NCI-H2081 (cell line): ENCODE data around the gene AP4S1.
"Not testable (repeated sequence)": the region's sequence is repeated elsewhere in the genome, so short reads cannot be mapped to it uniquely, and the experiment has no call there.

Experiments used
- DNase-seq, 2 experiments: peaks; one replicate each; lab custom pipeline; 2025; lab: John Stamatoyannopoulos, UW

AP4S1 gene

DNA sequence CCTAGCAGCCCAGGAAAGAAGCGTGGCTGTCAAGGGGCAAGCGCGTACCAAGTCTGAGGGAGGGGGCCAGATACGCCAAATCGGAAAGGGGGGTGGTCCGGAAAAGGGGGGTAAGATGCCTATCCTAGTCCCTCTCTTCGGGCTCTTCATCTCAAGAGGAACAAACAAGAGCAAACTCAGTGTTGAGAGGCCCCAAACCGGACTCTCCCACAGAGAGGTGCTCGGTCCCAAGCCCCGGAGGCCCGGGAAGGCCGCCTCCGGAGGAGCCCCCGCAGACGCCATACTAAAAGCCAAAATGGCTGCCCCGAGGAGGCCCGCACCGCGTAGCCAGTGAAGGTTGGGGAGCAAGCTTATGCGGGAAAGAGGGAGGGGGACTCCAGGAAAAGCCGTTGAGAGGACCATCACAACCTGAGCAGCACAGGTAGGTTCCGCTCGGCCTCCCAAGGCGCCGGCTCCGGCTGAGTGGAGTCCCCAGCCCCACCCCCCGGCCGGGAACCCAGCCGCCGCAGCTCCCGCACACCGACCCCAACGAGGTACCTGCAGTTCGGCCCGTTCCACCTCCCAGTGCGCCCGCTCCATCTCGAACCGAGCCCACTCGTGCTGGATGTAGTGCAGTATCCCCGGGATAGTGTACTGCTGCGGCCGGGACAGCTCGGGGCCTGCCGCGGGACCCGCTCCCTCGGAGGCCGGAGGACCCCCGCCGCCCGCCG lies at the start of gene AP4S1:
TSS of gene AP4S1 (plus strand) at position 283 of the 710 bp plus-strand sequence. CDS start 40,548 bp downstream, outside the sequence.
- DNase-seq = peak; percentile 40 to 45

DNA sequence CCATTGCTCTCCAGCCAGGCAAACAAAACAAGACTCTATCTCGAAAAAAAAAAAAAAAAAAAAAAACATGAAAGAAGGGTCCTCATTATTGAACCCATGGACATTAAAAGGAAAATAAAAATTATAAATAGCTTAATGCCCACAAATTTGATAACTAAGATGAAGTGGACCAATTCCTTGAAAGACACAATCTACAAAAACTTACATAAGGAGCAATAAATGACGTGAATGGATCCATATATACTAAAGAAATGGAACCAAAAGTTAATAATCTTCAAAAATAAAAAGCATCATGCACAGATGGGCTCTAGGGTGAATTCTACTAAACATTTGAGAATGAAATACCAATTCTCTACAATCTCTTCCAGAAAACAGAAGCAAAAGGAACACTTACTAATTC lies 47.7 kb upstream of the AP4S1 start:
- DNase-seq = no peak

GRCh38 chr14:30980106-30980704 lies 45.2 kb upstream of the AP4S1 start:
- DNase-seq = peak; percentile 12 to 53

DNA sequence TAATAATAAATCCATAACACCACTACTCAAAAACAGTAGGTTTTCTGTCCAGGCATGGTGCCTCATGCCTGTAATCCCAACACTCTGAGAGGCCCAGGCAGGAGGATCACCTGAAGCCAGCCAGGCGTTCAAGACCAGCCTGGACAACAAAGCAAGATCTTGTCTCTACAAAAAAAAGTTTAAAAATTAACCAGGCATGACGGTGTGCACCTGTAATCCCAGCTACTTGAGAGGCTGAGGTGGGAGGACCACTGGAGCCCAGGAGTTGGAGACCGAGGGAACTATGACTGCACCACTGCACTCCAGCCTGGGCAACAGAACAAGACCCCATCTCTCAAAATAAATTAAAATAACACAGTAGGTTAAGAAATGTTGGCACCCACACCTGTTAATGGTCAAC lies 44.5 kb upstream of the AP4S1 start:
- DNase-seq = no peak

DNA sequence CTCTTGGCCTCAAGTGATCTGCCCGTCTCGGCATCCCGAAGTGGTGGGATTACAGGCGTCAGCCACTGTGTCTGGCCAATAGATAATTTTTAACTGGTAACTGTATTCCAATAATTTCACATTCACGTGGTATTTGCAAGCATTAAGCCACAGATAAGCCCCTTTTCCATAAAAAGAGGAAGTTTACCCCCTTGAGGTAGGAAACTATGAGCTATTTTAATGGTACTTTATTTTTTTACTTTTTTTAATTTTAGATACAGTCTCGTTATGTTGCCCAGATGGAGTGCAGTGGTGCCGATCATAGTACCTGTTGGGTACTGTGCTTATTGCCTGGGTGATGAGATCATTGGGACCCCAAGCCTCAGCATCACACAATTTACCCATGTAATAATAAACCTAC lies 42.9 kb upstream of the AP4S1 start:
- DNase-seq = no peak

GRCh38 chr14:30983858-30984257 lies 41.6 kb upstream of the AP4S1 start:
- DNase-seq = no peak

DNA sequence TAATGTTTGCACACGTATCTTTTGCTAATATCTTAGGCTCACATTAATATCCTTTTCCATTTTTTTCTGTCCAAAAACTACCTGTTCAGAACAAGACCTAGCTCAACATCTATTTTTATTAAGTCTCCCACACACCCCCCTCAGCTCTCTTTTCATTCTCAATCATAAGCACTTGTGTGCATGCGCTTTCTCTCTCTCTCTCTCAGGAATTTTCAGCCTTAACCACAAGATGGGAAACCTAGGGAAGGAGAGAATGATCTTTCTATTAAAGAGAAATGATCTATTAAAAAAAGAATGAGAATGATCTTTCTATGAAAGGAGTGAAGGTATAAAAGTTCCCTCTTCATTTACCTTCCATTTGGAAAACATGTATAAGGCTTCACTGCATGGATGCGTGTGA lies 39.7 kb upstream of the AP4S1 start:
- no peak for DNase-seq

- no peak for DNase-seq
Observed at GRCh38 chr14:30988509-30988908, 36.9 kb upstream of the AP4S1 start.

DNA sequence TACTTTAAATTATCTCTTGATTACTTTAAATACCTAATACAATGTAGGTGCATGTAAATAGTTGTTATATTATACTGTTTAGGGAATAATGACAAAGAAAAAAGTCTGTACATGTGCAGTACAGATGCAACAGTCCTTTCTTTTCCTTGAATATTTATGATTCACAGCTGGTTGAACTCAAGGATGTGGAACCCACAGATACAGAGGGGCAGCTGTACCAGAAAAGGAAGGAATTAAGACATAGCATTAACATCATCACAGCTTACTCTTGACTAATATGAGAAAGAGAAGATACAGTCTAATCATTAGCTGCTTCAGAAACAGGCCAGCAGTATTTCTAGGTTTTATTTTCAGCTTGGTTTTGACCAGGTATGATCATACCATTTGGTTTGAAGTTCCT lies 34.7 kb upstream of the AP4S1 start:
- no peak for DNase-seq

DNA sequence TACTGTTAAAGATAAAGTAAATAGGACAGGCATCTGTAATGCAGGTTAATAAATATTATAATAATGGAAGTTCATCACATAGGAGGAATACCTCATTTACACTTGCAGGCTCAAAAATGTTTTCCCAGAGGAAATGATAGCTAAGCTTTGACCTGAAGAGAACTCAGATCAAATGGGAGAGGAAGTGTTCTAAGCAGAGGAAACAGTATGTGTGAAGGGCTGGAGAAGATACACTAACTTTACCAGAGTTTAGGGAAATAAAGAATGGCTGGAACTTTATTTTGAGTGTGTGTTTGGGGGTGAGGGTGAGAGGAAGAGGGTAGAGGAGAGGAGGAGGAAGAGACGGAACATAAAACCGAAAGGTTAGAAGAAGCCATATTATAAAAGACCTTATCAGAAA lies 34.0 kb upstream of the AP4S1 start:
- no peak for DNase-seq

- no peak for DNase-seq
Observed at GRCh38 chr14:30993071-30993470, 32.4 kb upstream of the AP4S1 start.

GRCh38 chr14:30994681-30995620 lies 30.5 kb upstream of the AP4S1 start:
- DNase-seq = no peak

- no peak for DNase-seq
Observed at GRCh38 chr14:30995689-30996088, 29.8 kb upstream of the AP4S1 start.

- no peak for DNase-seq
Observed at GRCh38 chr14:30996892-30997659, 28.4 kb upstream of the AP4S1 start.

DNA sequence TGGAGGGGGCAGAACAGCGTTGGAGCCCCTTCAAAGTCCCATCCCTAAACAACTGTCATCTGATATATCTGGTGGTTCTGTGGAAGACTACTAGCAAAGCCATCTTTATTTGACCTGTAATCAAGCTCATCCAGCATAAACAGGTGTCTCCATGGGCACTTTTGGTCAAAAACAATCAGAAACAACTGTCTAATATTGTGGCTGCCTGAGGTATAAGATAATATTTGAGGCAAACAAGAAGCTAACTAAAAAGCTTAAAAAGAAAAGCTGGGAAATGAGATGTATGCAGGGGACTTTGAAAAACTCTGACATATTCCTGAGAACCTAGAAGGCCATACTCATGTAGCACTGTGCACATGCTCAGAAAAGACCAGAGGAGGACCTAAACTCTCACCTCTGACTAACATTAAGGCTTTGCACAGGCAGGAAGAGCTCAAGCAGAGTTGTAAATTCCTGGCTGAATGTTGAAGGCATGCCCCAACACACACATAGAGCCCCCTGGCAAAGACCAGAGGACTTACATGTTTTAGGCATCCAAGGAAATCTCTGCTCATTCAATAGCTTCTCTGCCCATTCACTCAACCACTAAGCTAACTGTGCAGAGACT lies 27.2 kb upstream of the AP4S1 start:
- no peak for DNase-seq

DNA sequence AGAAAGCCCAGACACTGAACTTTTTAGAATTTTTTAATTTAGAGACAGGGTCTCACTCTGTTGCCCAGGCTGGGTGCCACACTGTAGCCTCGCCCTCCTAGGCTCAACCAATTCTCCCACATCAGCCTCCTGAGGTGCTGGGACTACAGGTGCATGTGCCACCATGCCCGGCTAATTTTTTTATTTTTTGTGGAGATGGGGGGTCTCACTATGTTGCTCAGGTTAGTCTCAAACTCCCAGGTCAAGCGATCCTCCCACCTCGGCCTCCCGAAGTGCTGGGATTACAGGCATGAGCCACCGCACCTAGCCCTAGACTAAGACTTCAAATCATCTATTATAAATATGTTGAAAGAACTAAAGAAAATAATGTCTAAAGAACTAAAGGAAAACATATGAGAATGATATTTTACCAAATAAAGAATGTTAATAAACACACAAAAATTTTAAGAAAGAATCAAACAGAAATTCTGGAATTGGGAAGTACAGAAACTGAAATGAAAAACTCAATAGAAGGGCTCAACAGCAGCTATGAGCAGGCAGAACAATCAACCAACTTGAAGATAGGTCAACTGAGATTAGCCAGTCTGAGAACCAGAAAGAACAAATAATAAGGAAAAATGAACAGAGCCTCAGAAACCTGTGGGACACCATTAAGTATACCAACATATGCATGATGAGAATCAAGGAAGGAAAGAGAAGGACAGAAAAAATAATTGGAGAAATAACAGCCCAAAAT lies 26.2 kb upstream of the AP4S1 start:
- no peak for DNase-seq

DNA sequence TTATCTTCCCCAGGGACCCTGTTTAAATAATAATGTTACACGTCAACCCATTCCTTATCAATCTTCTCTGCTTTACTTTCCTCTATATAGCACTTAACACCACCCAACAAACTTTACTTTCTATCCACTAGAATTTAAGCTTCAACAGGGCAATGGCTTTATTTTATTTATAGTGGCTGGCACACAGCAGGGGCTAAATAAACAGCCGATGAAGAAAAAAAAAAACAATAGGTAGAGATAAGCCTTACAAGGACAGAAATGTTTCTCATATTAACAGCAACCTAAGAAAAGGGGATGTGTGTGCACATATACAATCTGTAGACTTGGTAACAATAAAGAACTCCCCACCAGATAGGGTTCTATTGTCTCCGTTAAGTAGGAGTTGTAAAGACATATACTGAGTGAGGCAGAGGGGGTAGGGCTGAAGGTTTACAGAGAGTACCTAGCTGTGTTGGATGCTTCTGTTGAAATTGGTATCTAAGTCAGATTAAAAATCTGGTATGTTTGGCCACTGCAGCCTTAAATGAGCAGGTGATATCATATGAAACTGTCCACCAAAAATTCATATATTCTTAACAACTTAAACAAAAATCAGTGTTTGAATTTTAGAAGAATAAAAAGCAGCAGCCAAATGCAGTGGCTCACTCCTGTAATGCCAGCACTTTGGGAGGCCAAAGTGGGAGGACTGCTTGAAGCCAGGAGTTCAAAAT lies 24.7 kb upstream of the AP4S1 start:
- no peak for DNase-seq

- DNase-seq = no peak
Observed at GRCh38 chr14:31001339-31001658, 24.1 kb upstream of the AP4S1 start.

DNA sequence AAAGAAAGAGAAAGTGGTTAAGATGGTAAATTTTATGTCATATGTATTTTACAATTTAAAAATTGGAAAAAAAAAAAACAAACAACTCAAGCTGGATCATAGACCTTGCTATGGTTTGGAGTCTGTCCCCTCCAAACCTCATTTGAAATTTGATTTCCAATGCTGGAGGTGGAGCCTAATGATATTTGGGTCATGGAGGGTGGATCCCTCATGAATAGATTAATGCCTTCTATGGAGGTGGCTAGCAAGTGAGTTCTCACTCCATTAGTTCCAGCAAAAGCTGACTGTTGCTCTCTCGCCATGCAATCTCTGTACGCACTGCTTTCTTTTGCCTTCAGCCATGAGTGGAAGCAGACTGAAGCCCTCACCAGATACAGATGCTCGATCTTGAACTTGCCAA lies 22.2 kb upstream of the AP4S1 start:
- DNase-seq = no peak

DNA sequence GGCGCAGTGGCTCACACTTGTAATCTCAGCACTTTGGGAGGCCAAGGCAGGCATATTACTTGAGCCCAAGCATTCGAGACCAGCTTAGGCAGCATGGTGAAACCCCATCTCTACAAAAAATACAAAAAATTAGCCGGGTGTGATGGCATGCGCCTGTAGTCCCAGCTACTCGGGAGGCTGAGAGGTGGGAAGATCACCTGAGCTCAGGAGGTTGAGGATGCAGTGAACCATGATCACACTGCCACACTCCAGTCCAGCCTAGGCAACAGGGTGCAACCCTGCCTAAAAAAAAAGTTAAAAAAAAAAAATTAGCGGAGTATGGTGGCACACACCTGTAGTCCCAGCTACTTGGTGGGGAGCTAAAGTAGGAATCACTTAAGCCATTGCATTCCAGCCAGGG lies 21.4 kb upstream of the AP4S1 start:
- DNase-seq = not testable (repeated sequence)
